Esophagus muscularis mucosa (tissue), 4 donors: ENCODE measurements around the gene RCC2.

Experiments used
- EP300 ChIP-seq: sonication (generic); formaldehyde crosslinking; IDR thresholded peaks from one replicate; pipeline ENCODE4 v1.6.1; 2017; ENCODE audit warnings: antibody characterized with exemption
- POLR2A ChIP-seq: fragments of 450-650 bp; IDR thresholded peaks from one replicate; pipeline ENCODE4 v1.6.1; 2017; ENCODE audit warnings: antibody characterized with exemption, moderate library complexity, mild to moderate bottlenecking, low read depth
- POLR2AphosphoS5 ChIP-seq, 2 donors: sonication (generic); formaldehyde crosslinking; IDR thresholded peaks; one replicate each; pipeline ENCODE4 v1.6.1; 2017; ENCODE audit warnings: antibody characterized with exemption in 2 of 2
- TF ChIP-seq, protein P1 (sequence below), 3 experiments: fragments of 200-600 bp in 2 of 3; fragments of 450-650 bp in 1 of 3; sonication (generic) in 2 of 3; IDR thresholded peaks; one replicate each; pipeline ENCODE4 v1.5.1; 2017 to 2019; ENCODE audit warnings: antibody characterized with exemption in 3 of 3, mild to moderate bottlenecking in 2 of 3, moderate library complexity in 1 of 3

DNA sequence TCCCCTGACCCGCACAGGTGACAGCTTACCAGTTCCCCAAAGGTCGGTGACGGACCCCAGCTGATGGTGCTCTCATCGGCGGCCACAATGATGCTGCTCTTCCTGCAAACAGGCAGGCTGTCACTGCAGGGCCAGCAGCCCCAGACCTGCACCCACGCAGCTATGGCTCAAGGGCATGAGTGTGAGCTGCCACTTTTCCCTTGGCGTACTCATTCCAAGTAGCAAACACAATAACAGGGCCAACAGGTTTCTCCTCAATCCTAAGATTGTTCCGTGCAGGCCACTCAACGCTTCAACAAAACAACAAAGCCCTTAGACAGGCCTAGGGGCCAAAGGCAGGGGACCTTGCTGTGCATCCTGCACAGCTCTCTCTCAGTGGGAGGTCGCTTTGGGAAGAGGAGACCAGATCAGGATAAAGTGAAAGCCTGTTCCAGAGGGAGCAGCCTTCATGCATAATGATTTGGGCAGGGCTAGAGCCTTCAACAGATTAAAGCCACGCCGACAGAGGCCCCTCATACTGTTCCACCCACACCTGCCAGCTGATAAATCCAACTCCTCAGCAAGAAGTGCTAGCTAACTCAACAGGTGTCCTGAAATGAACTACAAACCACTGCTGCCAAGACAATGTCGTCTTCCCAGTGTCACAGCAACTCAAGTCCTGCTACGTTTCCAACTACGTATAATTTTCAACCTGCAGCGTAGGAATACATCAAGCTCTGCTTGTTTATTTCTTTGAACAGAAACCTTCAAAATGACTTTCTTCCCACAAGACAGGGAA, 27.2 kb downstream of the RCC2 start:
- TF ChIP-seq EP300 (no peak), POLR2AphosphoS5 (IDR thresholded peaks at IDR 0.05) (no peak), POLR2A (no peak)
- TF ChIP-seq, protein P1, sequence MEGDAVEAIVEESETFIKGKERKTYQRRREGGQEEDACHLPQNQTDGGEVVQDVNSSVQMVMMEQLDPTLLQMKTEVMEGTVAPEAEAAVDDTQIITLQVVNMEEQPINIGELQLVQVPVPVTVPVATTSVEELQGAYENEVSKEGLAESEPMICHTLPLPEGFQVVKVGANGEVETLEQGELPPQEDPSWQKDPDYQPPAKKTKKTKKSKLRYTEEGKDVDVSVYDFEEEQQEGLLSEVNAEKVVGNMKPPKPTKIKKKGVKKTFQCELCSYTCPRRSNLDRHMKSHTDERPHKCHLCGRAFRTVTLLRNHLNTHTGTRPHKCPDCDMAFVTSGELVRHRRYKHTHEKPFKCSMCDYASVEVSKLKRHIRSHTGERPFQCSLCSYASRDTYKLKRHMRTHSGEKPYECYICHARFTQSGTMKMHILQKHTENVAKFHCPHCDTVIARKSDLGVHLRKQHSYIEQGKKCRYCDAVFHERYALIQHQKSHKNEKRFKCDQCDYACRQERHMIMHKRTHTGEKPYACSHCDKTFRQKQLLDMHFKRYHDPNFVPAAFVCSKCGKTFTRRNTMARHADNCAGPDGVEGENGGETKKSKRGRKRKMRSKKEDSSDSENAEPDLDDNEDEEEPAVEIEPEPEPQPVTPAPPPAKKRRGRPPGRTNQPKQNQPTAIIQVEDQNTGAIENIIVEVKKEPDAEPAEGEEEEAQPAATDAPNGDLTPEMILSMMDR (IDR thresholded peaks at IDR 0.05): no peak
